NOMO-1 (cell line): Measurements from ENCODE around the gene NECAB2.
A peak's percentile ranks its signal among the peaks of the same experiment; 100 is the strongest.

Experiments used
- DNase-seq, 2 experiments: peaks; one replicate each; lab custom pipeline; 2025; ENCODE audit not compliant: unreplicated experiment in 2 of 2; lab: John Stamatoyannopoulos, UW

Gene NECAB2

DNA sequence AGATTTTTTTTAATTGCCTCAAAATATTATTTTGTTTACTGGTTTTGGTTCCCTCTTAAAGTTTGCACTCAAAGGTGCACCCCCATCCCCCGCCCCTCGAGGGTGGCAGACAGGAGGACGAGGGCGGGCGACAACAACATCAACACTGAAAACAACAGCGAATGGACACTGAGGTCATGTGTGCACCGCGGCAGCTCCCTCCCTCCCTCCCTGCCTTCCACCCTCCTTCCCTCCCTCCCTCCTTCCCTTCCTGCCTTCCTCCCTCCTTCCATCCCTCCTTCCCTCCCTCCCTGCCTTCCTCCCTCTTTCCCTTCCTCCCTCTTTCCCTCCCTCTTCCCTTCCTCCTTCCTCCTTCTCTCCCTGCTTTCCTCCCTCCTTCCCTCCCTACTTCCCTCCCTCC, 16.5 kb upstream of the NECAB2 start:
- no peak for DNase-seq

DNA sequence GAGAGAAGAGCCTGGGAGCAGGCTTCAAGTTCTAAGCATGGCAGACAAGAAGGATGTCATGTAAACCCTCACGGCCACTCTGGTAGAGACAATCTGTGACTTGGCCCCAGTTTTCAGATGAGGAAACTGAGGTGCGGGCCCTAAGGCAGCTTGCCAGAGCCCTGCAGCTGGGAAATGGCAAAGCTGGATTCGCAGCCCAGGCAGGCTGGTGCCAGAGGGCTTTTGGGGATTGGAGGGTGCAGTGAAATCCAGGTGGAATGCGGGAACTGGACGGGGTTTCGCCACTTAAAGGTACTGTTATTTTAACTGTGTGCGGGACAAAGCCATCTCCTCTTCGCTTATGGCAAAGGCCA, 15.5 kb upstream of the NECAB2 start:
- DNase-seq = no peak

DNA sequence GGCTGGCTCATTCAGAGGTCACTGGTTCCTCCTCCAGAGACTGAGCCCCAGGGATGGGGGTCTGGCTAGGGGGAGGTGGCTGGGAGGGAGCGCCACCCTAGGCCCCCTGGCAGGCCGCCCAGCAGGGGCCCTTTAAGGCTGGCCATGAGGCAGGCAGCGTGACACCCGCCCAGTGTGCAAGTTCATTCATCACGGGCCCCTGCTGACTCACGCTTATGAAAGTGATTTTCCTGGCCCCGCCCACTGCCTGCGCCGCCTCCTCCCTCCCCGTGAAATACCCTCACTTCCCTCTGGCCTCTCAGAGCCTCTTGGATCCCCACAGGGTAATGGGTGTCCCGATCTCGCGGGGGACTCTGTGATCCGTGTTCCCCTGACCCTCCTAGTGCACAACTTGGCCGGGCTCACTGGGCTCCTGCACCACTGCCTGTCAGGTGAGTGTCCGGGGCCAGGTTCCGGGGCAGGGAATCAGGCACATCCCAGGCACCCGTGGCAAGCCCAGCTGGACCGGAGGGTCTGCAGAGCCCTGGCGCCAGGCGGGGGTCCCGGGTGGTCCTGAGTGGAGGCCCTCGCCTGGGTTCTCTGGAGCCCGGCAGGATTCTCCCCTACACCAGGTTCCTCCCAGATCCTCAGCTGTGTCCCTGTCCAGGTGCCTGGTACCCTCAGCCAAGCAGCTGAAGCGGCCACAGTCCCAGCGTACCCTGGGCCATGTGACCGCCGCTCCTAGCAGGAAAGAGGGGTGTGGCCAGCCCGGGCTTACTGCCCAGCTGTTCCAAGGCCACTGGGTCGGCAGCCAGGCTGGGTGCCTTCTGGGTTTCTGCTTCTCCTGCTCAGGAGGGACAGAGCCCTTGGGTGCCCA, 14.9 kb upstream of the NECAB2 start, which contains the start of gene OSGIN1:
Gene OSGIN1, plus strand, starts transcription at position 301 of the 856 bp plus-strand sequence. CDS start 4,432 bp downstream, outside the sequence.
- peak; percentile 89 to 91 for DNase-seq

DNA sequence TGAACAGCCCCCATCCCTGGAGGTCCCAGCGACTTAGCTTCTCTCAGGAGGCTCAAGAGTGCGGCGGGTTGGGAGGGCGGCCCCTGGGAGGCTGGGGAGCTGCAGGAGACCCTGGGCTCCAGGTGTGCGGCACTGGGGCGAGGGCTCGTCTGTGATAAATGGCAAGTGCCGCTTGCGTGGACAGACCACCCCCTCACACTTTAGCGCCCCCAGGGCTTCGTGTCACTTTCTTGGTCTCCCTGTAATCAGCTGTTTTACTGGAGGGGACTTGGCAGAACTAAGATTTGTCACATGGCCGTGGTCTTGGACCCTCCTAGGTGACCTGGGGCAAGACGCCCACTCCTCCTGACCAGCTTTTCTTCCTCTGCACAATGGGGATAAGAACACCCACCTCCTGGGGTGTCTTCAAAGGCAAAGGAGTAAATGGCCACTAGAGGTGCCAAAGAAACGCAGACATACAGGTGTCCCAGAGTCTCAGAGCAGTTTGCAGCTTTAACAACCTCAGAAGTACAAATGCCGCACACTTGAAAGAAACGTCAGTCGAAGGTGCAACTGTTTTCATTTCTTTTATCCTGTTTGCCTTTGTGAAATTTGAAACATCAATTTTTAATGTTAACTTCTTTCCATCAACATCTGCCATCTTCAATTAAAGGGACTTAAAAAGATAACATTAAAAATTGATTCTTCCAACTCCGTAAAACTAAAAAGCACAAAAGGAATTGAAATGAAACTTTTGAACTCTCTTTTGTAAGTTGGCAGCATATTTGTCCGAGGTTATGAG, 14.1 kb upstream of the NECAB2 start:
- peak; percentile 14 to 25 for DNase-seq

DNA sequence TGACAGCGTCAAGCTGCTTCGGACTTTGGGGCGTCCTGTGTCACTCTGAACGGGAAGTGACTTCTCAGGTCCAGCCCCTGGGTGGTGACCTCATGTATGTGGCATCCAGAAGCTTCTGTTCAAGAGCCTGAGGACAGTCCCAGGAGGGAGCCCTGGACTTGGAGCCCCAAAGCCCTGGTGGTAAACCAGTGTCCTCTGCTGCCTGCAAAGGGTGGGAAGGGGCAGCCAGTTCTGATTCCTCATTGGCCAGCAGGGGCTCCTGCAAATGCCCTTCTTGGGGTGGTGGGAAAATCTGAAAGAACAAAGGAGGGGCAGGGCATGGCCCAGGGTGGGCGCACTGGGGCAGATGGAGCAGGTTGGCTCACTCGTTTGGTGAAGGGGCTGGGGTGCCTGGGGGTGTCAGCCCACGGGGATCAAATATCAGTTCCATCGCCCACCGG, 13.4 kb upstream of the NECAB2 start:
- DNase-seq = no peak

DNA sequence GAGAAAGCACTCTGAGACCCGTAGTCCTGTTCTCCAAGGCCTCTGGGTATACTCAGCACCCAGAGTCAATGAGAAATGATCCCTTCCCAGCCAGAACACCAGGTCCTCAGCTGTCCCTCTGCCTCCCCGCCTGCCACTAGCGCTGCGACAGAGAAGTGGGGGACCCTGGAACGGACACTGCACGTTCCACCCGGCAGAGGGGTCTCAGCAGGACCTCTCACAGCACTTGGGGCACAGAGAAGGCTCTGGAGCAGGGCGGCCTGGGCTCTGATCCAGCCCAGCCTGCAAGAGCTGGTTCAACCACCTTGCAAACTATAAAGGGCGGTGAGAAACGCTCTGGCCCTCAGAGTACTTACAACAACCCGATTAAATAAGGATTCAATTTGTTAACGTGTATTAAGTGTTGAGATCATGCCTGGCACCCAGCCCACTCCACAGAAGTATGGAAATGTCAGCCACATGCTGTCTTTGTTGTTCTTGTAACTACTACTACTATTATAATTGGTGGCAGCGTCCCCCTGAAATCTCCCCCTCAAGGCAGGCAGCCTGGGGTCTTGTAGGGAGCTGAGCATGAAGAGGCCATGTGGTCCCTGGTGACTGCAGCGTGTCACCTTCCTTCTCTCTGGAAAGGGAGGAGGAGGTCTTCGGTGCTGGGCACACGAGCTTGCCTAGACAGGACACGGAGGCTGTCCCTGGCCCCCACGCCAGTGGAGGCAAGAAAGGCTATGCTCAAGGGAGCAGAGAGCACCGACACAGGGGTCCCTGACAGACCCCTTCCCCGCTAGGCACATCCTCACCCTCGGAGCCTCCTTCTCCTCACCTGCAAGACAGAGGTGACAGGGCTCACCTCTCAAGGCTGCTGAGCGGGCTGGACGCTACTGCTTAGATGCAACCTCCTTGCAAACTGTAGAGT, 12.6 kb upstream of the NECAB2 start:
- no peak for DNase-seq

DNA sequence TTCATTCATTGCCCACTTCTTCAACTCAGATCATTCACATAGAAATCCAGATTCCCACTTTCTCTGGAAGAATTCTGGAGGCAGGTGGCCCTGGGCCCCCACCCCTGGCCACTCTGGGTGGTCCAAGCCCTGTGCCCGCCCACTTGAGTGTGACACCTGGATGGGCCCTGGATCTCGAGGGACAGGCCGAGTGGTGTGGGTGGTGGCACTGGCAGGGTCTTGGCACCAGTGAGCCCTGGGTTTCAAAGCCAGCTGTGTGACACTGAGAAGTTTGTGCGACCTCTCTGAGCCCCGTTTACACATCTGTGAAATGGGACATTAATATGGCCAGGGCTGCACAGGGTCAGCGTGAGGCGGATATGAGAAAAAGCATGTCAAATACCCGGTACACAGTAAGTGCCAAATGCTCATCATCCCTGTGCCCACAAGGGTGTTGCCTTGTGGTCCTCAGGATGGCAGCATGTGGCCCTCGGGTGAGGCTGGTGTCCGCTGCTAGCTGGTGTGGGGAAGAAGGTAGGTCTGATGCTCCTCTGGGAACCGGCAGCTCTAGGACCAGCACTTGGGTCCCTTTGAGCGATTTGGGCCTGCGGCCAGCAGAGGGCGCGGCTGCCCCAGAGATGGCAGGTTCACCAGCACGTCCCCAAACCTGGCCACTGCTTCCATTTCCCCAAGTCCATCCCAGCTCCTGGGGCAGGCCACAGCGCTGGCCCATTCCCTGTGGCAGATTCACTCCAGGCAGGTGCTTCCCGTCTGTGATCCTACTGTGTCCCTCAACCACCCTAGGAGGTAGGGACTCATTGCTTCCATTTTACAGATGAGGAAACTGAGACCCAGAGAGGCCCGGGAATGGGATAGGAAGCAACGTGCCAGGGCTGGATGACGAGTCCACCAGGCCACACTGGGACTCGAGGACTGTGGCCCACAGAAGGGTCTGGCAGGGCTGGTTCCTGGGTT, 11.4 kb upstream of the NECAB2 start:
- peak; percentile 64 to 71 for DNase-seq

DNA sequence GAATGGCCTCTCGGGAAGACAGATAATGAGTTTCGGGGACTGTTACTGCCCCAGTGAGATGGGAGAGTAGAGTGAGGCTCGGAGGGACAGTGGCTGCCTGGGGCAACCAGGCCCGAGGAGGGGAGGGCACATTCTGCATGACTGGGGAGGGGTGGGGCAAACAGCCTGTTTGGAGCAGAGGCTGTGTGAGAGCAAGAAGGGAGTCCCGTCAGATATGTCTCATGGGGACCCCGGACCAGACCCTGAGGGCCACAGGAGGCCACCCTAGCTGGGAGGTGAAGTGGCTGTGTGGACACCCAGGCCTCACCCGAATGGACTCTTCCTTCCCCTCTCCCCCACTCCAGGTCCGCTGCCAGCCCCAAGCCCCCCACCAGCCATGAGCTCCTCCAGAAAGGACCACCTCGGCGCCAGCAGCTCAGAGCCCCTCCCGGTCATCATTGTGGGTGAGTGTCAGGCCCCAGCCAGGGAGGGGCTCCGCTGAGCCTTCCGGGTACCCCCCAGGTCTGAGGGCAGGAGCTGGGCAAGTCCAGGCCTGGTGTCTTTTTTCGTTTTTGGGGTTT, 10.7 kb upstream of the NECAB2 start:
- no peak for DNase-seq

DNA sequence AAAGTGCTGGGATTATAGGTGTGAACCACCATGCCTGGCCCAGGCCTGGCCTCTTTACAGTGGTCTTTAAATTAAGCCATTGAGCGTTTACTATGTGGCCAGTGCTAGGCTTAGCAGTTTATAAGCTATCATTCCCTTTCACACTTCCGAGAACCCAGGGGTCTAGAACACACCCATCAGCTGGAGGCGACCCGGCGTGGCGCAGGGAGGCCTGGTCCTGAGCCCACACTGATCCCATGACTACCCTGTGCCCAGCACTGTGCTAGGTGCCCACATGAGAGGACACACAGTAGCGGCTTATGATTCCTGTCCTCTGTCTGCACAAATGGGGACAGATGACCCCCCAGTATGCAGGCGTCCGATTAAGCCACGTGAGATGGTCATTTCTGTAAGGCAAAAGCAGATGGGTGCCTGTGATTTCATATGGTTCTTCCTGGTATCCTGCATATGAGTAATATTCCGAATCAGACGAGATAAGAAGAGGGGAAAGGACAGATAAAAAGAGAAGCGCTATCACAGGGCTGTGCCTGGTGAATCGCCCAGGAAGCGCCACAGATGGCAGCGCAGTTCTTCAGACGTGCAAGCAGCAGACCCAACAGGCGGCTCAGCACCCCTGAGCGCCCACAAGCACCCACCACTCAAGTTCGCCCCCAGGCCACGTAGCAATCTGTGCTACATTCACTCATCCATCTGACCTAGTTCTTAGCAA, 9.8 kb upstream of the NECAB2 start:
- DNase-seq = no peak

DNA sequence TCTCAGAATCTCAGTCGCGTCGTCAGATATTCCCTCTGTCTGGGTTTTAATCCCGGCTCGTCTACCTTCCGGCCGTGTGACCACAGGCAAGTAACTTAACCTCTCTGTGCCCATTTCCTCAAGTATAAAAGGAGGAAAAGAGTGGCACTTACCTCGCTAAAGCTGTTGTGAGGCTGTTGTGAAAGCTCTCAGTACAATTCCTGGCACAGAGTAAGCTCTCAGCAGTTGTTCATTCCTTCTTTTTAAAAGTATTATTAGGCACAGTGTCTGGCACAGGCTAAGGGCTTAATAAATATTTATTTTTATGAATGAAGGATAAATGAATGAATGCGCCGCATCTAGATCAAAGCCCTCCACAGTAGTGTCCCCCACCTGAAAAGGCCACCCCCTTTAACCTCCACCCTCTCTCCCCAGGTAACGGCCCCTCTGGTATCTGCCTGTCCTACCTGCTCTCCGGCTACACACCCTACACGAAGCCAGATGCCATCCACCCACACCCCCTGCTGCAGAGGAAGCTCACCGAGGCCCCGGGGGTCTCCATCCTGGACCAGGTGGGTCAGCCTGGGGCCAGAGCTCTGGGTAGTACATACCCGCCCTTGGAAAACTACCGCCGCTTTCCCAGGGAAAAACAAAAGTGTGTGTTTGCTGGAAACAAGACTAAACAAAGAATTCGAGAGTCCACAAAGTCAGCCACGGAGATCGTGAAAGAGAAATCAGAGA, 9.0 kb upstream of the NECAB2 start:
- no peak for DNase-seq

DNA sequence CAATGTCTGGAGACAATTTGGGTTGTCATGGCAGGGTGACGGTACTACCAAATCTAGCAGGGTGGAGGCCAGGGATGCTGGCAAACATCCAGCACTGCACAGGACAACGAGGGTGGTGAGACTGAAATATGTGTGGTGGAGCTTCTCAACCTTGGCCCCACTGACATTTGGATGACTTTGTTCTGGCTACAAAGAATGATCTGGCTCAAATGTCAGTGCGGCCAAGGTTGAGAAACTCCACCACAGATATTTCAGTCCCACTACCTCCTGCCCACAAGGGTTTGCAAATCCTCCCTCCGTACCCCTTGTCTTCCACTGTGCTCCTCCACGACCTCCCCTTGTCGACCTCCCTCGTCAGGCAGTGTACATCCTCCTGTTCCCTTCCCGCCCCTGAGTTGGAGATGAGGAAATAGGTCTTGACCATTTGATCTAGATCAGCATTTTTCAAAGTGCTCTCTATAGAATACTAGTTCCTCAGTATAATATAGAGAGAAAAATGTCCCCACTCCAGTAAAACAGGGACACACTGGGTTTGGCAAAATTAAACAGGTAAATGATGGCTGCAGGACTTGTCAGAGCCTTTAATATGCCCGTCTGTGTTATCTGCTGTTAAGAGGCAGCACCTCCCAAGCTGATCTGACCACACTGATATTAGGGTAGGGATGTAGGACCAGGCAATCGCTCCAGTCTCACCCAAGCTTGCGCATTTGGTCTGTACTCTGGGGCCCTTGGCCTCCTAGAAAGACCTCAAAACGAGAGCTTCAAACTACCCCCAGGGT, 8.2 kb upstream of the NECAB2 start:
- DNase-seq = no peak

DNA sequence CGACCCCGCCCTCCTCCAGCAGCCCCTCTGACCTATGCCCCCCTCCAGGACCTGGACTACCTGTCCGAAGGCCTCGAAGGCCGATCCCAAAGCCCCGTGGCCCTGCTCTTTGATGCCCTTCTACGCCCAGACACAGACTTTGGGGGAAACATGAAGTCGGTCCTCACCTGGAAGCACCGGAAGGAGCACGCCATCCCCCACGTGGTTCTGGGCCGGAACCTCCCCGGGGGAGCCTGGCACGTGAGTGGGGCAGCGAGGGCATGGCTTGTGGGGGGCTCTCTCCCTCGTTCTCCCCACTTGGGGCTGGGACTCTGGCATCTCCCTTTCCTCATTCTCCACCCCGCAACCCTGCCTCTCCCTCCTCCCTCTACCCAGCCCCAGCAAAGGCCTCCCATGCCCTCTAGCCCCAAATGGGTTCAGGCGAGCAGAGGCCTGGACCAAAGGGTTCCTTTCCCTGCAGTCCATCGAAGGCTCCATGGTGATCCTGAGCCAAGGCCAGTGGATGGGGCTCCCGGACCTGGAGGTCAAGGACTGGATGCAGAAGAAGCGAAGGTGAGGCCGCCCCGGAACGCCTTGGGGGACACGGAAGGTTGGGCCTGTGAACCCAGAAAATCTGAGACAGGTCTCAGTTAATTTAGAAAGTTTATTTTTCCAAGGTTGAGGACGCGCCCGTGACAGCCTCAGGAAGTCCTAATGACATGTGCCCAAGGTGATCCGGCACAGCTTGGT, 7.4 kb upstream of the NECAB2 start:
- DNase-seq = no peak

DNA sequence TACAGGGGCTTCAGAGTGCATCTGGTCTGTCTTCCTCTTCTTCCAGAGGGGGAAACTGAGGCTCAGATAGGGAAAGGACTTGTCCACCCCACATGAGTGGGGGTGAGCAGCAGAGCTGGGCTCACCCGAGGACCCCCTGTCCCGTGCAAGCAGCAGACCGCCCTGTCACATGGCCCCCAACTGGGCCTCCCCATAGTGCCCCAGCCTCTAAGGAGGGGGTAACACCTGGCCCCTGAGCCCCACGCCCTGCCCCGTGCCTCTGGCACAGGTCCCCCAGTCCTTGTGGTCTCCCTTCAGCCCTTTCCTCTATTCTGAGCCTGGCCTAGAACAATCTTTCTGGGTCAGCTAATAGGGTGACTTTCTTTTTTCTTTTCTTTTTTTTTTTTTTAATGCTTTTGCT, 6.5 kb upstream of the NECAB2 start:
- DNase-seq = no peak

DNA sequence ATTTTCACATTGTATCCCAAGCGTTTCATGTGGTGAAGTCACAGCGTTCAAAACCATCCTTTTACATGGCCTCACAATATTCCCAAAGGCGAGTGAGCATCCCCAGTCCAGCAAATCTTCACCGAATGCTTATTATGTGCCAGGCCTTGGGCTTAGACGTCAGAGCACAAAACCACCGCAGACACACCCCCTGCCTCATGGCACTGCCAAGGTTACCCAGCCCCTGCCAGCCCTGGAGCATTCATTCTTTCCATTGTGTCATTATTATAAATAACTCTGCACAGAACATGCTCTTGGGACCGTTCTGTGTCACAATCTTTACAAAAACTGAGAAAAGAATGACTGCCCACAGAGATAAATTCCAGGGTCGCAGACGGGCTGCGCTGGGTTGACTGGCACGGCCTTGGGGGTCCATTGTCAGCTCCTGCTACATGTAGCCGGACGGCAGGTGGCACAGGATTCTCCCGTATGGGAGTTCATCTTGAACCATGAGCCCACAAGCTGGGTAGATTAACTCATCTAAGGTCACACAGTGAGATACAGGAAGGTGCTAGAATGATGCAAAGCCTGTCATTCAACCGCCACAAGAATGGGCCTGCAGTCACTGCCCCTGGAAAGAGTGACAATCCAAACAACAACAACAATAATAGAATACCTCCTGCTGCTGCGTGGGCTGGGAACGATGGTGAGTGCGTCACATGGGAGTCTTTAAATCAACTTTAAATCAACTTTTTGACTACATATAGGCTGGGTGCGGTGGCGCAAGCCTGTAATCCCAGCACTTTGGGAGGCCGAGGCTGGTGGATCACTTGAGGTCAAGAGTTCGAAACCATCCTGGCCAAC, 4.5 kb upstream of the NECAB2 start:
- no peak for DNase-seq

DNA sequence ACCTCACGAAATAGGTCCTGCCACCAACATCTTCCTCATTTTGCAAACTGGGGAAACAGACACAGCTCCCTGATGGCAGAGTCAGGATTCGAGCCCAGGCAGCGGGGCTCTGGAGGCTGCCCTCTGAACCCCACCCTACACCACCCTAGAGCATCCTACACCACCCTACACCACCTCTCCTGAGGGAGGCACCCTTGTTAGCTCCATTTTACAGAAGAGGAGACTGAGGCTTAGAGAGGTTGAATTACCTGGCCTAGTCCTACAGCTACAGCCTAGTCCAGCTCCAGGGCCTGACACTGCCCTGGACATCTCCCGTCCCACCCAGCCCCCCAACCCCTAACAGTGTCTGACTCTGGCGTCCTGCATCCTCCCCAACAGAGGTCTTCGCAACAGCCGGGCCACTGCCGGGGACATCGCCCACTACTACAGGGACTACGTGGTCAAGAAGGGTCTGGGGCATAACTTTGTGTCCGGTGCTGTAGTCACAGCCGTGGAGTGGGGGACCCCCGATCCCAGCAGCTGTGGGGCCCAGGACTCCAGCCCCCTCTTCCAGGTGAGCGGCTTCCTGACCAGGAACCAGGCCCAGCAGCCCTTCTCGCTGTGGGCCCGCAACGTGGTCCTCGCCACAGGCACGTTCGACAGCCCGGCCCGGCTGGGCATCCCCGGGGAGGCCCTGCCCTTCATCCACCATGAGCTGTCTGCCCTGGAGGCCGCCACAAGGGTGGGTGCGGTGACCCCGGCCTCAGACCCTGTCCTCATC, 3.2 kb upstream of the NECAB2 start:
- DNase-seq = no peak
